ENCODE data around the gene ANAPC10.

GRCh38 chr4:144955104-144955503, 142.9 kb downstream of the ANAPC10 start:
- TF ChIP-seq POLR2AphosphoS5 (IDR thresholded peaks at IDR 0.05; ENCODE audit: borderline replicate concordance, low read depth, low read length) (no peak), EZH2 (IDR thresholded peaks at IDR 0.05) (no peak)
